ENCODE measurements around the gene LAMA2. TPM values are rescaled to one million over a fixed set of nuclear protein-coding genes. Genes with fewer than 3 reads are reported as not detected.

LAMA2 gene
- total RNA-seq, 1 experiment from 2014 or later, result 4.2 TPM

DNA sequence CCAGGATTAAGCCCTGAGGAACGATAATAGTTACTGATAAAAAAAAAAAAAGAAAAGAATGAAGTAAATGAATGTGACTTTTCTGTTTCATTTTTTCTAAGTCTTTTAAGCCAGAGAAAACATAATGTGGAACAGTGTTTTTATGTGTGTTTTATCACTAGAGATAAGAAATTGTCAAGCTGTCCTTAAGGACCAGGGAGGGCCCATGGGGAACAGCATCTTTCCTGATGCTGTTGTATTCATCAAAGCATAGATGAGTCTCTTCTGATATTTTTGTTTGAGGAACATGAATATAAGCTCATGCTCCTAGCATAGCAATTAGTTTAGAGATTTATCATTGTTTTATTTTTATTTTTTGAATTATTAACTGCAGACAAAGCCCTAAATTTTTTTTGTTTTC lies 150.2 kb downstream of the LAMA2 start:
- DNase-seq, result no peak
- H4K20me1 ChIP-seq (ENCODE audit: control insufficient read depth, insufficient read depth, insufficient read length), result no peaks in the 10 kb centered on the region
- no peaks in the 10 kb centered on the region for H3K9me3 ChIP-seq (ENCODE audit: control insufficient read depth, low read depth, low read length)
- H2BK120ac ChIP-seq (ENCODE audit: low read depth, low read length, poor library complexity, severe bottlenecking), result no peak overlapping the region
- no peak overlapping the region for H2BK20ac ChIP-seq (ENCODE audit: low read depth, low read length, poor library complexity, severe bottlenecking)
- H2BK5ac ChIP-seq (ENCODE audit: insufficient read length, low read length), result no peak overlapping the region
- no CpG with 5 or more reads among the region's 1 CpG for WGBS (ENCODE audit: extremely low coverage, insufficient read length, low lambda C conversion rate)
- no peak overlapping the region for H4K8ac ChIP-seq (replicated peaks; ENCODE audit: insufficient read length, low read depth, low read length)
- no peak overlapping the region for H3K4ac ChIP-seq (ENCODE audit: low read depth, low read length)
- H4K5ac ChIP-seq (ENCODE audit: insufficient read length, low read depth, low read length), result no peak overlapping the region
- no peak overlapping the region for H3K27ac ChIP-seq (ENCODE audit: insufficient read length, low read depth, low read length)
- Mint-ChIP-seq H3K27ac (no peak overlapping the region), H3K36me3 (ENCODE audit: insufficient read depth in 1 of 3, low read depth in 3 of 3) (no peaks in the 10 kb centered on the region), H3K9me3 (no peaks in the 10 kb centered on the region), H3K4me1 (peaks cover 9 to 13% of the 10 kb centered on the region in 2 experiments), H3K4me3 (no peak overlapping the region), H3K27me3 (ENCODE audit: low read depth) (peaks cover 32% of the 10 kb centered on the region)
- no peak overlapping the region for H3K18ac ChIP-seq (ENCODE audit: insufficient read length, low read depth, low read length)
- TF ChIP-seq, protein P1, sequence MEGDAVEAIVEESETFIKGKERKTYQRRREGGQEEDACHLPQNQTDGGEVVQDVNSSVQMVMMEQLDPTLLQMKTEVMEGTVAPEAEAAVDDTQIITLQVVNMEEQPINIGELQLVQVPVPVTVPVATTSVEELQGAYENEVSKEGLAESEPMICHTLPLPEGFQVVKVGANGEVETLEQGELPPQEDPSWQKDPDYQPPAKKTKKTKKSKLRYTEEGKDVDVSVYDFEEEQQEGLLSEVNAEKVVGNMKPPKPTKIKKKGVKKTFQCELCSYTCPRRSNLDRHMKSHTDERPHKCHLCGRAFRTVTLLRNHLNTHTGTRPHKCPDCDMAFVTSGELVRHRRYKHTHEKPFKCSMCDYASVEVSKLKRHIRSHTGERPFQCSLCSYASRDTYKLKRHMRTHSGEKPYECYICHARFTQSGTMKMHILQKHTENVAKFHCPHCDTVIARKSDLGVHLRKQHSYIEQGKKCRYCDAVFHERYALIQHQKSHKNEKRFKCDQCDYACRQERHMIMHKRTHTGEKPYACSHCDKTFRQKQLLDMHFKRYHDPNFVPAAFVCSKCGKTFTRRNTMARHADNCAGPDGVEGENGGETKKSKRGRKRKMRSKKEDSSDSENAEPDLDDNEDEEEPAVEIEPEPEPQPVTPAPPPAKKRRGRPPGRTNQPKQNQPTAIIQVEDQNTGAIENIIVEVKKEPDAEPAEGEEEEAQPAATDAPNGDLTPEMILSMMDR (conservative IDR thresholded peaks at IDR 0.05), result no peak
- H4K91ac ChIP-seq (ENCODE audit: insufficient read length, low read depth, low read length), result no peak overlapping the region
- no peaks in the 10 kb centered on the region for H3K27me3 ChIP-seq (ENCODE audit: insufficient read depth, low read length)
- no peak overlapping the region for H3K56ac ChIP-seq (ENCODE audit: insufficient read length, low read depth, low read length)
- no peaks in the 10 kb centered on the region for H3K23me2 ChIP-seq (ENCODE audit: insufficient read length, low read depth, low read length, poor library complexity, severe bottlenecking)
- no peaks in the 10 kb centered on the region for H3K79me2 ChIP-seq (ENCODE audit: insufficient read depth, low read length)
- no peak overlapping the region for H2AFZ ChIP-seq (ENCODE audit: low read length)
- no peaks in the 10 kb centered on the region for H3K79me1 ChIP-seq (ENCODE audit: insufficient read depth, low read depth, low read length, poor library complexity, severe bottlenecking)
- no peak overlapping the region for H2BK12ac ChIP-seq (ENCODE audit: insufficient read length, low read depth, low read length)
- H3T11ph ChIP-seq (ENCODE audit: low read length), result no peak overlapping the region
- no peak overlapping the region for H2AK5ac ChIP-seq (ENCODE audit: insufficient read length, low read length)
- H3K4me2 ChIP-seq (ENCODE audit: insufficient read depth, insufficient read length, low read length), result no peak overlapping the region
- H2BK15ac ChIP-seq (ENCODE audit: low read depth, low read length), result no peak overlapping the region
- H3K23ac ChIP-seq (ENCODE audit: insufficient read length, low read depth, low read length), result no peak overlapping the region
- no peak overlapping the region for H3K14ac ChIP-seq (ENCODE audit: insufficient read depth, low read length)
- H3K4me1 ChIP-seq (ENCODE audit: insufficient read depth, low read length), result no peaks in the 10 kb centered on the region
- H3K9ac ChIP-seq (ENCODE audit: extremely low read depth, insufficient read length, low read length), result no peak overlapping the region
